ENCODE data around the gene SELPLG. TPM values are rescaled to one million over a fixed set of nuclear protein-coding genes. Genes with fewer than 3 reads are reported as not detected.
"Not testable (repeated sequence)": the region's sequence is repeated elsewhere in the genome, so short reads cannot be mapped to it uniquely, and the experiment has no call there.

Gene SELPLG
- total and polyA plus RNA-seq, 4 donors: 2.1 to 9.6 (median 4.8) TPM

DNA sequence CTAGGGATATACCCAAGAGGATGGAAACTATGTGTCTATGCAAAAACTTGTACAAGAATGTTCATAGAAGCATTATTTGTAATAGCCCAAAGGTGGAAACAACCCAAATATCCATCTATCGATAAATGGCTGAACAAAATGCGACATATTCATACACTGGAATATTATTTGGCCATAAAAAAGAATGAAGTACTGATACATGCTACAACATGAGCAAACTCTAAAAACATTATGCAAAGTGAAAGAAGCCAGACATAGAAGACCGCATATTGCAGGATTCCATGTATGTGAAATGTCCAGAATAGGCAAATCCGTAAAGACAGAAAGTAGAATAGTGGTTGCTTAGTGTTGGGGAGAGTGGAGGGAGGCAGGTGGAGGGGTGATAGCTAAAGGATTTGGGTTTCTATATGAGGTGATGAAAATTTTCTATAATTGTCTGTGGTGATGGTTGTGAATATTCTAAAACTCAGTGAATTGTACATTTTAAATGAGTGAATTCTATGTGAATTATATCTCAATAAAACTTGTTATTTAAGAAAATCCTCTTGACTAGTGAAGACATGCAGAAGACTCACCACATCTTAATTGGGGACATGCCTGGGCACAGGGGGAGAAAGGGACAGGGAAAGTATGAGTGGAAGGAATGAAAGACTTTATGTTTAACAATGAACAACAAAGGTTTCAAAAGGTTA is 29.8 kb upstream of the SELPLG start:
- H3K27ac ChIP-seq (ENCODE audit: low read depth in 1 of 2, low read length in 2 of 2): peak overlapping the region; percentile 88
- H3K36me3 ChIP-seq (ENCODE audit: control insufficient read depth in 4 of 4, insufficient read depth in 3 of 4, low read depth in 1 of 4, low read length in 3 of 4): peaks cover 0 to 6% (median 1%) of the 10 kb centered on the region in 4 donors
- H3K4me1 ChIP-seq (ENCODE audit: control insufficient read depth in 4 of 4, insufficient read depth in 4 of 4, low read length in 3 of 4): peaks cover 3 to 29% (median 22%) of the 10 kb centered on the region in 4 donors
- no peaks in the 10 kb centered on the region for H3K27me3 ChIP-seq (ENCODE audit: control insufficient read depth in 4 of 4, insufficient read depth in 4 of 4, low read length in 3 of 4)
- TF ChIP-seq HNF4A (conservative IDR thresholded peaks at IDR 0.05) (no peak), JUND (IDR thresholded peaks at IDR 0.05) (no peak), MAX (IDR thresholded peaks at IDR 0.05) (no peak), YY1 (IDR thresholded peaks at IDR 0.05) (no peak), FOXA1 (IDR thresholded peaks at IDR 0.05) (no peak), RXRA (IDR thresholded peaks at IDR 0.05) (no peak), SP1 (IDR thresholded peaks at IDR 0.05) (no peak), NR2F2 (IDR thresholded peaks at IDR 0.05) (no peak), GABPA (IDR thresholded peaks at IDR 0.05 in 1 of 2, conservative IDR thresholded peaks at IDR 0.05 in 1 of 2) (no peak), ZBTB33 (IDR thresholded peaks at IDR 0.05) (no peak), HNF4G (IDR thresholded peaks at IDR 0.05) (no peak), RAD21 (IDR thresholded peaks at IDR 0.05) (no peak), TAF1 (conservative IDR thresholded peaks at IDR 0.05) (no peak), FOXA2 (IDR thresholded peaks at IDR 0.05) (no peak), EGR1 (IDR thresholded peaks at IDR 0.05; ENCODE audit: low read depth in 2 of 2) (no peak)
- TF ChIP-seq, protein P1, sequence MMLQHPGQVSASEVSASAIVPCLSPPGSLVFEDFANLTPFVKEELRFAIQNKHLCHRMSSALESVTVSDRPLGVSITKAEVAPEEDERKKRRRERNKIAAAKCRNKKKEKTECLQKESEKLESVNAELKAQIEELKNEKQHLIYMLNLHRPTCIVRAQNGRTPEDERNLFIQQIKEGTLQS (IDR thresholded peaks at IDR 0.05): no peak
- TF ChIP-seq, protein P2, sequence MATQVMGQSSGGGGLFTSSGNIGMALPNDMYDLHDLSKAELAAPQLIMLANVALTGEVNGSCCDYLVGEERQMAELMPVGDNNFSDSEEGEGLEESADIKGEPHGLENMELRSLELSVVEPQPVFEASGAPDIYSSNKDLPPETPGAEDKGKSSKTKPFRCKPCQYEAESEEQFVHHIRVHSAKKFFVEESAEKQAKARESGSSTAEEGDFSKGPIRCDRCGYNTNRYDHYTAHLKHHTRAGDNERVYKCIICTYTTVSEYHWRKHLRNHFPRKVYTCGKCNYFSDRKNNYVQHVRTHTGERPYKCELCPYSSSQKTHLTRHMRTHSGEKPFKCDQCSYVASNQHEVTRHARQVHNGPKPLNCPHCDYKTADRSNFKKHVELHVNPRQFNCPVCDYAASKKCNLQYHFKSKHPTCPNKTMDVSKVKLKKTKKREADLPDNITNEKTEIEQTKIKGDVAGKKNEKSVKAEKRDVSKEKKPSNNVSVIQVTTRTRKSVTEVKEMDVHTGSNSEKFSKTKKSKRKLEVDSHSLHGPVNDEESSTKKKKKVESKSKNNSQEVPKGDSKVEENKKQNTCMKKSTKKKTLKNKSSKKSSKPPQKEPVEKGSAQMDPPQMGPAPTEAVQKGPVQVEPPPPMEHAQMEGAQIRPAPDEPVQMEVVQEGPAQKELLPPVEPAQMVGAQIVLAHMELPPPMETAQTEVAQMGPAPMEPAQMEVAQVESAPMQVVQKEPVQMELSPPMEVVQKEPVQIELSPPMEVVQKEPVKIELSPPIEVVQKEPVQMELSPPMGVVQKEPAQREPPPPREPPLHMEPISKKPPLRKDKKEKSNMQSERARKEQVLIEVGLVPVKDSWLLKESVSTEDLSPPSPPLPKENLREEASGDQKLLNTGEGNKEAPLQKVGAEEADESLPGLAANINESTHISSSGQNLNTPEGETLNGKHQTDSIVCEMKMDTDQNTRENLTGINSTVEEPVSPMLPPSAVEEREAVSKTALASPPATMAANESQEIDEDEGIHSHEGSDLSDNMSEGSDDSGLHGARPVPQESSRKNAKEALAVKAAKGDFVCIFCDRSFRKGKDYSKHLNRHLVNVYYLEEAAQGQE (IDR thresholded peaks at IDR 0.05): no peak
- TF ChIP-seq, protein P3, sequence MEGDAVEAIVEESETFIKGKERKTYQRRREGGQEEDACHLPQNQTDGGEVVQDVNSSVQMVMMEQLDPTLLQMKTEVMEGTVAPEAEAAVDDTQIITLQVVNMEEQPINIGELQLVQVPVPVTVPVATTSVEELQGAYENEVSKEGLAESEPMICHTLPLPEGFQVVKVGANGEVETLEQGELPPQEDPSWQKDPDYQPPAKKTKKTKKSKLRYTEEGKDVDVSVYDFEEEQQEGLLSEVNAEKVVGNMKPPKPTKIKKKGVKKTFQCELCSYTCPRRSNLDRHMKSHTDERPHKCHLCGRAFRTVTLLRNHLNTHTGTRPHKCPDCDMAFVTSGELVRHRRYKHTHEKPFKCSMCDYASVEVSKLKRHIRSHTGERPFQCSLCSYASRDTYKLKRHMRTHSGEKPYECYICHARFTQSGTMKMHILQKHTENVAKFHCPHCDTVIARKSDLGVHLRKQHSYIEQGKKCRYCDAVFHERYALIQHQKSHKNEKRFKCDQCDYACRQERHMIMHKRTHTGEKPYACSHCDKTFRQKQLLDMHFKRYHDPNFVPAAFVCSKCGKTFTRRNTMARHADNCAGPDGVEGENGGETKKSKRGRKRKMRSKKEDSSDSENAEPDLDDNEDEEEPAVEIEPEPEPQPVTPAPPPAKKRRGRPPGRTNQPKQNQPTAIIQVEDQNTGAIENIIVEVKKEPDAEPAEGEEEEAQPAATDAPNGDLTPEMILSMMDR (IDR thresholded peaks at IDR 0.05; ENCODE audit: low read depth, low read length, missing input control): no peak
- no peaks in the 10 kb centered on the region for H3K9me3 ChIP-seq (ENCODE audit: control insufficient read depth in 4 of 4, low read length in 3 of 4)
- WGBS: 99% methylated on average over 4 of the region's 4 CpGs
- no peak for DNase-seq (ENCODE audit: low spot score)
- no peak overlapping the region for H3K9ac ChIP-seq (ENCODE audit: low read depth in 1 of 2, low read length in 2 of 2)
- no peak overlapping the region for H3K4me3 ChIP-seq (ENCODE audit: low read depth in 1 of 3, low read length in 3 of 3)

- not testable (repeated sequence) for H3K4me3 ChIP-seq (ENCODE audit: low read depth in 1 of 3, low read length in 3 of 3); H3K4me1 ChIP-seq (ENCODE audit: control insufficient read depth in 4 of 4, insufficient read depth in 4 of 4, low read length in 3 of 4); H3K27me3 ChIP-seq (ENCODE audit: control insufficient read depth in 4 of 4, insufficient read depth in 4 of 4, low read length in 3 of 4); H3K9ac ChIP-seq (ENCODE audit: low read depth in 1 of 2, low read length in 2 of 2); H3K27ac ChIP-seq (ENCODE audit: low read depth in 1 of 2, low read length in 2 of 2); H3K9me3 ChIP-seq (ENCODE audit: control insufficient read depth in 4 of 4, low read length in 3 of 4); DNase-seq (ENCODE audit: low spot score)
- WGBS: 98% methylated on average over 4 of the region's 4 CpGs
- peaks cover 0 to 21% (median 10%) of the 10 kb centered on the region in 4 donors for H3K36me3 ChIP-seq (ENCODE audit: control insufficient read depth in 4 of 4, insufficient read depth in 3 of 4, low read depth in 1 of 4, low read length in 3 of 4)
Measured at GRCh38 chr12:108658115-108658514, 24.4 kb upstream of the SELPLG start.

All from liver (tissue), 9 donors.